Suprapubic skin (tissue), 4 donors: Measurements from ENCODE around the gene RPL41. TPM values are rescaled to one million over a fixed set of nuclear protein-coding genes. Genes with fewer than 3 reads are reported as not detected.

Experiments
- DNase-seq, 2 donors: peaks; one replicate each; pipeline ENCODE4 v3.0.0-alpha.2; 2019; ENCODE audit warnings: low spot score in 2 of 2
- H3K27ac ChIP-seq: fragments of 200-600 bp; sonication (generic); one replicate; pipeline ENCODE4 v1.5.1; 2019
- H3K27me3 ChIP-seq: fragments of 200-600 bp; sonication (generic); one replicate; pipeline ENCODE4 v1.5.1; 2019
- H3K36me3 ChIP-seq: fragments of 200-600 bp; sonication (generic); one replicate; pipeline ENCODE4 v1.5.1; 2019
- H3K4me1 ChIP-seq: fragments of 200-600 bp; sonication (generic); one replicate; pipeline ENCODE4 v1.5.1; 2019
- H3K4me3 ChIP-seq: fragments of 200-600 bp; sonication (generic); one replicate; pipeline ENCODE4 v1.5.1; 2019; ENCODE audit warnings: mild to moderate bottlenecking
- H3K9me3 ChIP-seq: fragments of 200-600 bp; sonication (generic); one replicate; pipeline ENCODE4 v1.5.1; 2019
- EP300 ChIP-seq: sonication (generic); formaldehyde crosslinking; IDR thresholded peaks from one replicate; pipeline ENCODE4 v1.6.1; 2017; ENCODE audit warnings: antibody characterized with exemption
- POLR2A ChIP-seq, 2 donors: fragments of 450-650 bp; IDR thresholded peaks; one replicate each; pipeline ENCODE4 v1.6.1; 2017; ENCODE audit warnings: antibody characterized with exemption in 2 of 2, mild to moderate bottlenecking in 2 of 2, moderate library complexity in 2 of 2
- POLR2AphosphoS5 ChIP-seq, 3 donors: sonication (generic); formaldehyde crosslinking; IDR thresholded peaks; one replicate each; pipeline ENCODE4 v1.6.1; 2017; ENCODE audit warnings: antibody characterized with exemption in 3 of 3
- WGBS: methylation state at CpG from one replicate; pipeline ENCODE4 v1.1.5; 2018; 5-methylcytosine and 5-hydroxymethylcytosine counted together
- total RNA-seq, 4 donors: library from RNA; depleted of rRNA; stranded (reverse); fragments of >200 nt; gene quantifications; one replicate each; pipeline ENCODE4 v1.1.0, GENCODE V29; 2016
- TF ChIP-seq, protein P1 (sequence below), 2 donors: fragments of 200-600 bp in 1 of 2; fragments of 450-650 bp in 1 of 2; sonication (generic) in 1 of 2; IDR thresholded peaks; one replicate each; pipeline ENCODE4 v1.5.1; 2016 to 2019; ENCODE audit warnings: antibody characterized with exemption in 2 of 2, mild to moderate bottlenecking in 1 of 2, moderate library complexity in 1 of 2

RPL41 gene
- total RNA-seq, 4 donors from 2014 or later, result 2,523 to 6,346 (median 5,689) TPM

DNA sequence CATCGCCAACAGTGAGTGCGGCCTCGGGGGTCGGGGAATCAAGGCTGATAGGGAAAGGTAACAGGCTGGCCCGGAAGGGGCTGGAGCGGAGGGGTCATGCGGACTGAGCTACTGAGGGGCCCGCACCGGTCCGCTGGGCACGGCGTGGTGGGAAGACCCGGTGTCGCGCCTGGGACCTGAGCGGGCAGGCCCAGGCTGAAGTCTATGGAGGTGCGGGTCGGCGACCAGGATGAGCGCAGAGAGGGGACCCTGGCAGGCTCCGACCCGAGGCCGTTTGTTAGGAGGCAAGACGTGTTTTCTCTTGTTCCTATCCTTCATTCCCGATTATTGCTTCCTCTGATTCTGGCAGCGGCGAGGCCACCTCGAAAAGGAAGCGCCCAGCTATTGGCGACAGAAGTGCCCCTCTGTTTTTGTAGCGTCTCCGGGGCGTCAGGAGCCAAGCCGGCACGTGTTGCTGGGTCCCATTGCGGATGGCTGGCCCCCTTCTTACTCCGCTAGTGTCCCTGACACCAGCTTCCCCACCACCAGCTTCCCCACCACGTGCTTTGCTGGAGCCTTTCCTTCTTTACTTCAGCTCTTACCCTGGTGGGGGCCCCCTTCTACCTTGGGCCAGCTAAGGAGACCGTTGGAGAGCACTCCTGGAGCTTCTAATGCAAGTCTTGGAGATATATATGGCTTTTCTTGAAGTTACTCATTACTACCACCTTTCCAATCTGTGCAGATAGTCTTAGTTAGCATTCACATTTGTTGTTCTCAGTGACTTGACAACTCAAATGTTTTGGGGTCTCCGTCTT, 11.4 kb upstream of the RPL41 start:
- WGBS, result under 1% methylated on average over 40 of the region's 40 CpGs

GRCh38 chr12:56105609-56105902, 10.9 kb upstream of the RPL41 start:
- TF ChIP-seq, protein P1, sequence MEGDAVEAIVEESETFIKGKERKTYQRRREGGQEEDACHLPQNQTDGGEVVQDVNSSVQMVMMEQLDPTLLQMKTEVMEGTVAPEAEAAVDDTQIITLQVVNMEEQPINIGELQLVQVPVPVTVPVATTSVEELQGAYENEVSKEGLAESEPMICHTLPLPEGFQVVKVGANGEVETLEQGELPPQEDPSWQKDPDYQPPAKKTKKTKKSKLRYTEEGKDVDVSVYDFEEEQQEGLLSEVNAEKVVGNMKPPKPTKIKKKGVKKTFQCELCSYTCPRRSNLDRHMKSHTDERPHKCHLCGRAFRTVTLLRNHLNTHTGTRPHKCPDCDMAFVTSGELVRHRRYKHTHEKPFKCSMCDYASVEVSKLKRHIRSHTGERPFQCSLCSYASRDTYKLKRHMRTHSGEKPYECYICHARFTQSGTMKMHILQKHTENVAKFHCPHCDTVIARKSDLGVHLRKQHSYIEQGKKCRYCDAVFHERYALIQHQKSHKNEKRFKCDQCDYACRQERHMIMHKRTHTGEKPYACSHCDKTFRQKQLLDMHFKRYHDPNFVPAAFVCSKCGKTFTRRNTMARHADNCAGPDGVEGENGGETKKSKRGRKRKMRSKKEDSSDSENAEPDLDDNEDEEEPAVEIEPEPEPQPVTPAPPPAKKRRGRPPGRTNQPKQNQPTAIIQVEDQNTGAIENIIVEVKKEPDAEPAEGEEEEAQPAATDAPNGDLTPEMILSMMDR (IDR thresholded peaks at IDR 0.05), result no peak
- no peak for TF ChIP-seq EP300
- WGBS, result 23% methylated on average over 2 of the region's 2 CpGs
- Histone ChIP-seq H3K4me1 (peaks cover 42% of the 10 kb centered on the region), H3K4me3 (peak overlapping the region; percentile 85), H3K36me3 (peaks cover 52% of the 10 kb centered on the region), H3K27me3 (no peaks in the 10 kb centered on the region), H3K27ac (no peak overlapping the region), H3K9me3 (no peaks in the 10 kb centered on the region)
- DNase-seq, result no peak

More for the DNA sequence above, 11.4 kb upstream of the RPL41 start:
- no peaks in the 10 kb centered on the region for H3K27me3 ChIP-seq
- H3K27ac ChIP-seq, result peak overlapping the region; percentile 93
- peak overlapping the region; percentile 85 for H3K4me3 ChIP-seq
- peaks cover 46% of the 10 kb centered on the region for H3K36me3 ChIP-seq
- H3K9me3 ChIP-seq, result no peaks in the 10 kb centered on the region
- peaks cover 38% of the 10 kb centered on the region for H3K4me1 ChIP-seq
- DNase-seq, result peak in 1 of 2 donors; percentile 84
- no peak for TF ChIP-seq POLR2AphosphoS5 (IDR thresholded peaks at IDR 0.05)
- no peak for TF ChIP-seq POLR2A (IDR thresholded peaks at IDR 0.05)
- no peak for TF ChIP-seq EP300
- TF ChIP-seq, protein P1 (IDR thresholded peaks at IDR 0.05), result no peak

GRCh38 chr12:56107242-56107641, 9.2 kb upstream of the RPL41 start:
- no peak overlapping the region for H3K27ac ChIP-seq
- no peak for DNase-seq
- 88% methylated on average over 3 of the region's 3 CpGs for WGBS
- H3K4me3 ChIP-seq, result no peak overlapping the region
- H3K27me3 ChIP-seq, result no peaks in the 10 kb centered on the region
- H3K36me3 ChIP-seq, result peaks cover 57% of the 10 kb centered on the region
- no peaks in the 10 kb centered on the region for H3K9me3 ChIP-seq
- H3K4me1 ChIP-seq, result peaks cover 45% of the 10 kb centered on the region
- TF ChIP-seq, protein P1 (IDR thresholded peaks at IDR 0.05), result no peak
- TF ChIP-seq POLR2A (IDR thresholded peaks at IDR 0.05), result no peak
- TF ChIP-seq POLR2AphosphoS5 (IDR thresholded peaks at IDR 0.05), result no peak
- TF ChIP-seq EP300, result no peak

DNA sequence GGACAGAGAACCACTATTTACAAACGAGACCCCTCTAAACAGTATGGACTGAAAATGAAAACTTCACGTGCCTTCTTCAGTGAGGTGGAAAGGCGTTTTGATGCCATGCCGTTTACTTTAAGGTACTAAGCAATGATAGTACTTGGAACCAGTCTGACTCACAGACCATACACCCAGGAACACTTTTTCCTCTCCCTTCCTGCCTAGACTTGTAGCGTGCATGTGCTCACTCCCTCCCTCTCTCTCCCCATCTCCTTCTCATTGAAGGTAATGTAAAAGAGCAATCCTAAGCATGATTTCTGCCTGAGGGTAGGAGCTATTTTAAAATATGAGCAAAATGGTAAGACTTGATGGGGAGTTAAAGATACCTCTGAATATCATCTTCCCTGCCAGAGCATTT, 5.9 kb upstream of the RPL41 start:
- H3K27me3 ChIP-seq, result no peaks in the 10 kb centered on the region
- no peaks in the 10 kb centered on the region for H3K9me3 ChIP-seq
- peaks cover 72% of the 10 kb centered on the region for H3K36me3 ChIP-seq
- H3K4me1 ChIP-seq, result peaks cover 29% of the 10 kb centered on the region
- H3K27ac ChIP-seq, result peak overlapping the region; percentile 74
- DNase-seq, result no peak
- WGBS, result 65% methylated on average over 5 of the region's 5 CpGs
- H3K4me3 ChIP-seq, result no peak overlapping the region
- TF ChIP-seq EP300, result no peak
- TF ChIP-seq, protein P1 (IDR thresholded peaks at IDR 0.05), result no peak
- no peak for TF ChIP-seq POLR2A (IDR thresholded peaks at IDR 0.05)
- TF ChIP-seq POLR2AphosphoS5 (IDR thresholded peaks at IDR 0.05), result no peak

DNA sequence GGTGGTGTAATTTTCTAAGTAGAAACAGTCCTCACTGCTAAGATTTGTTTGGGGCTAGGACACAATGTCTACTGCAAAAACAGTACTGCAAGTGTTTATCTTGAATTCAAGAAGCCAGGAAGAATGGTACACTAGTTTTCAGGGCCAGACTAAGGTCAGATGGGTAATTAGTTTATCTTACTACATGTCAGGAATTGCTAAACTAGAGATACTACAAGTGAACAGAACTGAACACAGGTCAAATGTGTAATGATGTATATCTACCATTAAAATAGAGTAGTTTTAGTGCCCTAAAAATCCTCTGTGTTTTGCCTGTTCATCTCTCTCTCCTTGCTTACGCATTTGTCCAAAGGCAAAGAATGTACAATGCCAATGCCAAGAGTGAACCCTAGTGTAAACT, 2.3 kb upstream of the RPL41 start:
- Histone ChIP-seq H3K27me3 (no peaks in the 10 kb centered on the region), H3K27ac (no peak overlapping the region)
- WGBS, result 96% methylated on average over 1 of the region's 1 CpG

More for the DNA sequence above, 2.3 kb upstream of the RPL41 start:
- Histone ChIP-seq H3K4me3 (no peak overlapping the region), H3K36me3 (peaks cover 46% of the 10 kb centered on the region), H3K4me1 (peaks cover 29% of the 10 kb centered on the region), H3K9me3 (no peaks in the 10 kb centered on the region)
- no peak for TF ChIP-seq POLR2AphosphoS5 (IDR thresholded peaks at IDR 0.05)
- no peak for TF ChIP-seq EP300
- TF ChIP-seq, protein P1 (IDR thresholded peaks at IDR 0.05), result no peak
- TF ChIP-seq POLR2A (IDR thresholded peaks at IDR 0.05), result no peak
- DNase-seq, result no peak
